ENCODE results near the gene GPR37L1.

DNA sequence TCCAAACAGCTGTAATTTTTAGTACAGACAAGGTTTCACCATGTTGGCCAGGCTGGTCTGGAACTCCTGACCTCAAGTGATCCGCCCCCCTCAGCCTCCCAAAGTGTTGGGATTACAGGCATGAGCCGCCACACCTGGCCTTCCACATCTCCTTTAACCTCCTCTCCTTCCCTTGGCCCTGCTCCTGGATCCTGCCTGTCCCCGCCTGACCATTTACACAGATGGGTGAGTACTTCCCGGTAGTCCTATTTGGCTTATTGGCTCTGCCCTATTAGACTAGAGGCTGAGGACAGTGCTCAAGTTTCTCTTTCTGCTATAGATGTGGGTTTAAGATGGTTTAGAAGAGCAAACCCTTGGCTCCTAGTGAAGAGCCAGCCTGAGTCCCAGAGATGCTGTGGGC, 30.6 kb downstream of the GPR37L1 start:
- TF ChIP-seq, protein P1, sequence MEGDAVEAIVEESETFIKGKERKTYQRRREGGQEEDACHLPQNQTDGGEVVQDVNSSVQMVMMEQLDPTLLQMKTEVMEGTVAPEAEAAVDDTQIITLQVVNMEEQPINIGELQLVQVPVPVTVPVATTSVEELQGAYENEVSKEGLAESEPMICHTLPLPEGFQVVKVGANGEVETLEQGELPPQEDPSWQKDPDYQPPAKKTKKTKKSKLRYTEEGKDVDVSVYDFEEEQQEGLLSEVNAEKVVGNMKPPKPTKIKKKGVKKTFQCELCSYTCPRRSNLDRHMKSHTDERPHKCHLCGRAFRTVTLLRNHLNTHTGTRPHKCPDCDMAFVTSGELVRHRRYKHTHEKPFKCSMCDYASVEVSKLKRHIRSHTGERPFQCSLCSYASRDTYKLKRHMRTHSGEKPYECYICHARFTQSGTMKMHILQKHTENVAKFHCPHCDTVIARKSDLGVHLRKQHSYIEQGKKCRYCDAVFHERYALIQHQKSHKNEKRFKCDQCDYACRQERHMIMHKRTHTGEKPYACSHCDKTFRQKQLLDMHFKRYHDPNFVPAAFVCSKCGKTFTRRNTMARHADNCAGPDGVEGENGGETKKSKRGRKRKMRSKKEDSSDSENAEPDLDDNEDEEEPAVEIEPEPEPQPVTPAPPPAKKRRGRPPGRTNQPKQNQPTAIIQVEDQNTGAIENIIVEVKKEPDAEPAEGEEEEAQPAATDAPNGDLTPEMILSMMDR (conservative IDR thresholded peaks at IDR 0.05; ENCODE audit: low read length) = no peak
- TF ChIP-seq EZH2phosphoT487 (IDR thresholded peaks at IDR 0.05; ENCODE audit: borderline replicate concordance, low read depth, low read length) = no peak

Measured in OCI-LY7 (cell line).